ENCODE results near the gene SIRT2. TPM values are rescaled to one million over a fixed set of nuclear protein-coding genes. Genes with fewer than 3 reads are reported as not detected.
"Not testable (repeated sequence)": the region's sequence is repeated elsewhere in the genome, so short reads cannot be mapped to it uniquely, and the experiment has no call there.

The SIRT2 gene
- polyA plus RNA-seq, 1 experiment = 45.5 TPM

- ChIA-PET POLR2A (interaction anchor here (0.7 kb wide), 1 partner anchor 20 kb away, joined by 5 read pairs; the partner anchor contains the start of gene CCER2), CTCF (interaction anchor here (0.7 kb wide), 1 partner anchor 167 kb away, joined by 3 read pairs; no protein-coding TSS in a partner anchor)
- H3K27ac ChIP-seq (ENCODE audit: low read depth, low read length) = no peak overlapping the region
- H3K27me3 ChIP-seq (ENCODE audit: control insufficient read depth, insufficient read depth, low read length) = no peaks in the 10 kb centered on the region
- no peaks in the 10 kb centered on the region for H3K9me3 ChIP-seq (ENCODE audit: control insufficient read depth, insufficient read depth, low read length)
- TF ChIP-seq CTCF (IDR thresholded peaks at IDR 0.05; ENCODE audit: low read depth, low read length) = no peak
- DNase-seq (ENCODE audit: low read depth, low spot score) = no peak
- H3K4me3 ChIP-seq (ENCODE audit: low read depth, low read length) = no peak overlapping the region
Observed at GRCh38 chr19:38891771-38892170, 7.6 kb downstream of the SIRT2 start.

DNA sequence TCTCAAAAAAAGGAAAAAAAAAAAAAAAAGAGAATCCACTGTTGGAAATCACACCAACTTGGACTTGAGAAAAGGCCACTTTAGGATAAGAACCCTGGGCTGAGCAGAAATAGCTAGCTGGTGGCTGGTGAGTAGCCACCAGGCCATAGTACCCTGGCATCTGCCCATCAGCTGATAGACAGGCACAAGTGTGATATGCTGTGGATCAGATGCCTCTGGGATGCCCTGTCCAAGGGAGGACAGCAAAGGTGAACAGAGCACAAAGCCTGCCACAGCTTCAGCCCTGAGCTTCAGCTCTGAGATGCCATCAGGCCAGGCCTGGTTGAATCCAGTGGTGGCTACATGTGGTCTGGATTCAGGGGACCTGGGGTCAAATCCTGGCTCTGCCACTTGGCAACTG lies 8.7 kb downstream of the SIRT2 start:
- DNase-seq (ENCODE audit: low read depth, low spot score) = no peak
- no peak overlapping the region for H3K4me3 ChIP-seq (ENCODE audit: low read depth, low read length)
- H3K27ac ChIP-seq (ENCODE audit: low read depth, low read length) = no peak overlapping the region
- TF ChIP-seq CTCF (IDR thresholded peaks at IDR 0.05; ENCODE audit: low read depth, low read length) = no peak
- H3K9me3 ChIP-seq (ENCODE audit: control insufficient read depth, insufficient read depth, low read length) = no peaks in the 10 kb centered on the region
- ChIA-PET POLR2A (interaction anchor here (0.7 kb wide), 1 partner anchor 681 kb away, joined by 7 read pairs; no protein-coding TSS in a partner anchor), CTCF (no interaction called here)
- no peaks in the 10 kb centered on the region for H3K27me3 ChIP-seq (ENCODE audit: control insufficient read depth, insufficient read depth, low read length)

DNA sequence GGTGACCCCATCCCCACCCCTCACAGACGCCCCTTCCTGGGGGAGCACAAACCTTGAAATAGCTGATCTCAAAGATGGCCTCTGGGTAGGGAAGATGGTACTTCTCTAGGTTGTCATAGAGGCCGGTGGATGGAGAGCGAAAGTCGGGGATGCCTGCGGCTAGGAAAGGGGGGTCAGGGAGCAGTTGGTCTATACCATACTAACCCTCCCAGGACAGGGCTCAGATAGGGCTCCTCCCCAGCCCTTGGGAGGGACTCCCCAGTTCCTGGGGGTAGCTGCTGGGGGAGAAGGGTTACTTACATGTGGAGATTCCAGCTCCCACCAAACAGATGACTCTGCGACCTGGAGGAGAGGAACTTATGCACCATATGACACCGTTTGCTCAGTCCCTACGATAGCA lies 9.6 kb downstream of the SIRT2 start:
- H3K27ac ChIP-seq (ENCODE audit: low read depth, low read length) = no peak overlapping the region
- ChIA-PET POLR2A (interaction anchor here (0.7 kb wide), 1 partner anchor 680 kb away, joined by 7 read pairs; no protein-coding TSS in a partner anchor), CTCF (no interaction called here)
- TF ChIP-seq CTCF (IDR thresholded peaks at IDR 0.05; ENCODE audit: low read depth, low read length) = no peak
- H3K4me3 ChIP-seq (ENCODE audit: low read depth, low read length) = no peak overlapping the region
- DNase-seq (ENCODE audit: low read depth, low spot score) = no peak
- no peaks in the 10 kb centered on the region for H3K27me3 ChIP-seq (ENCODE audit: control insufficient read depth, insufficient read depth, low read length)
- no peaks in the 10 kb centered on the region for H3K9me3 ChIP-seq (ENCODE audit: control insufficient read depth, insufficient read depth, low read length)

DNA sequence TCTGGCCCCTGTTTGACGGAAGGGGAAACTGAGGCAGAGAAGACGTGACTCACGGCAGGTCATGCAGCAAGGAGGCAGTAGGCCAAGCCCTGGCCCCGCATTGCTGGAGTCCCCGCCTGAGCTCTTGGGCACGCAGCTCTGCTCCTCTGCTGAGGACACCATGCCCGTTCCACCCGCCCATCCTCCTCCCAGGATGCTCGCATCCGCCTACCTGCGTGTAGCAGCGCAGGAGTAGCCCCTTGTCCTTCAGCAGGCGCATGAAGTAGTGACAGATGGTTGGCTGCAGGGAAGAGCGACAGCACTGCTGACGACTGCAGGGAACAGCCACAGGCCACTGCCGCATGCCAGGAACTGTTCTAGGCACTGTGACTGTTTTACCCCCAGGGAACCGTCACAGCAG lies 10.5 kb downstream of the SIRT2 start:
- no peak overlapping the region for H3K27ac ChIP-seq (ENCODE audit: low read depth, low read length)
- no peaks in the 10 kb centered on the region for H3K9me3 ChIP-seq (ENCODE audit: control insufficient read depth, insufficient read depth, low read length)
- no peaks in the 10 kb centered on the region for H3K27me3 ChIP-seq (ENCODE audit: control insufficient read depth, insufficient read depth, low read length)
- no peak overlapping the region for H3K4me3 ChIP-seq (ENCODE audit: low read depth, low read length)
- no peak for TF ChIP-seq CTCF (IDR thresholded peaks at IDR 0.05; ENCODE audit: low read depth, low read length)
- ChIA-PET POLR2A (no interaction called here), CTCF (interaction anchor here (1.3 to 1.4 kb wide), 2 partner anchors 13 to 254 kb away, joined by 3 to 5 read pairs; no protein-coding TSS in a partner anchor)
- DNase-seq (ENCODE audit: low read depth, low spot score) = no peak

GRCh38 chr19:38884691-38885090 lies 14.7 kb downstream of the SIRT2 start:
- POLR2A ChIA-PET = not testable (repeated sequence)

More at GRCh38 chr19:38884691-38885090, 14.7 kb downstream of the SIRT2 start:
- not testable (repeated sequence) for DNase-seq (ENCODE audit: low read depth, low spot score); H3K27me3 ChIP-seq (ENCODE audit: control insufficient read depth, insufficient read depth, low read length); H3K9me3 ChIP-seq (ENCODE audit: control insufficient read depth, insufficient read depth, low read length); H3K27ac ChIP-seq (ENCODE audit: low read depth, low read length); H3K4me3 ChIP-seq (ENCODE audit: low read depth, low read length)
- CTCF ChIA-PET = interaction anchor here (0.8 kb wide), 1 partner anchor 15 kb away, joined by 3 read pairs; no protein-coding TSS in a partner anchor

Data from AG04450 (cell line).